Heart left ventricle (tissue), 16 donors: Measurements from ENCODE around the gene NCF2. TPM values are rescaled to one million over a fixed set of nuclear protein-coding genes. Genes with fewer than 3 reads are reported as not detected.
A peak's percentile ranks its signal among the peaks of the same experiment; 100 is the strongest.

Source experiments
- ATAC-seq, 4 donors: fragments of 200-7000 bp; cut with Tn5 transposase; one replicate each; pipeline ENCODE4 v1.9.1; 2020 to 2022; ENCODE audit warnings: moderate library complexity in 4 of 4, mild to moderate bottlenecking in 3 of 4, moderate number of reproducible peaks in 1 of 4
- DNase-seq, 5 donors: peaks; one replicate each; pipeline ENCODE4 v3.0.0-alpha.2; 2020
- H3K27ac ChIP-seq, 12 donors: fragments of 200-600 bp; sonication (generic) in 4 of 12; one replicate each; pipeline versions ENCODE4 v1.5.0 to v1.8.0; 2016 to 2022; ENCODE audit warnings: mild to moderate bottlenecking in 2 of 12
- H3K27me3 ChIP-seq, 9 donors: fragments of 200-600 bp; sonication (generic) in 2 of 9; one replicate each; pipeline versions ENCODE4 v1.5.1 to v1.8.0; 2016 to 2022; ENCODE audit warnings: mild to moderate bottlenecking in 3 of 9
- H3K36me3 ChIP-seq, 9 donors: fragments of 200-600 bp; sonication (generic) in 2 of 9; one replicate each; pipeline versions ENCODE4 v1.5.0 to v1.8.0; 2018 to 2022; ENCODE audit warnings: mild to moderate bottlenecking in 2 of 9
- H3K4me1 ChIP-seq, 12 donors: fragments of 200-600 bp; sonication (generic) in 4 of 12; one replicate each; pipeline versions ENCODE4 v1.5.0 to v1.8.0; 2016 to 2022; ENCODE audit warnings: mild to moderate bottlenecking in 3 of 12
- H3K4me3 ChIP-seq, 12 donors: fragments of 200-600 bp; sonication (generic) in 4 of 12; one replicate each; pipeline versions ENCODE4 v1.5.0 to v1.8.0; 2017 to 2022; ENCODE audit warnings: mild to moderate bottlenecking in 9 of 12, moderate library complexity in 4 of 12
- H3K9me3 ChIP-seq, 12 donors: fragments of 200-600 bp; sonication (generic) in 4 of 12; one replicate each; pipeline versions ENCODE4 v1.5.0 to v1.8.0; 2016 to 2022; ENCODE audit warnings: mild to moderate bottlenecking in 1 of 12
- POLR2A ChIP-seq, 2 donors: fragments of 450-650 bp; IDR thresholded peaks; one replicate each; pipeline ENCODE4 v1.6.1; 2017; ENCODE audit warnings: antibody characterized with exemption in 2 of 2, mild to moderate bottlenecking in 2 of 2, moderate library complexity in 2 of 2
- WGBS, 4 donors: extraction: QIAGEN DNeasy Blood & Tissue Kit in 2 of 4; methylation state at CpG; one replicate each; pipeline versions ENCODE4 v1.1.5 to v1.1.7; 2013 to 2018; 5-methylcytosine and 5-hydroxymethylcytosine counted together
- intact Hi-C, 10 donors: fragments of 100-400 bp; cut with DNase I; formaldehyde crosslinking; loops; one replicate each; pipeline versions ENCODE4 v1.11.1 to v1.14.2; 2022
- polyA plus RNA-seq, 2 donors: library from polyadenylated mRNA; stranded (reverse); fragments of 200-250 nt; gene quantifications; one replicate each; pipeline ENCODE4 v1.2.3, GENCODE V29; 2013
- total RNA-seq, 9 donors: library from RNA; depleted of rRNA in 2 of 9; stranded (reverse); fragments of >200 nt in 2 of 9; fragmentation: NEBNext Ultra II Directional in 3 of 9; extraction: Animal tissue kit (Norgen Biotek cat#: 25700) in 3 of 9; gene quantifications; one replicate each; pipeline versions ENCODE4 v1.1.0 to v1.2.4, GENCODE V29; 2016 to 2023
- TF ChIP-seq, protein P1 (sequence below), 12 donors: fragments of 200-600 bp; sonication (generic) in 4 of 12; IDR thresholded peaks; one replicate each; pipeline versions ENCODE4 v1.5.0 to v1.8.0; 2018 to 2022; ENCODE audit warnings: antibody characterized with exemption in 12 of 12, mild to moderate bottlenecking in 5 of 12
- donor health status: ischemic (EF 13 %, LVEDD 7.1; RV severe dilation, severe dysfunction).
- donor health status: healthy with polysubstance abuse.
- donor health status: DM: no; HTN: yes; CAD: no.
- donor health status: DM: no; HTN: no; CAD: no.
- donor health status: ischemic (EF 25% LVEDD 6.9; RV normal size, moderate dysfunction).
- donor health status: ischemic (EF 25% LVEDD 5.7; RV mildly dilated, moderate dysfunction).
- donor health status: healthy.
- donor health status: DM: yes; HTN: yes; CAD: no.
- donor health status: ischemic (EF 35%, LVEDD 5.7; RV mildly dilated, moderate dysfunction).
- donor health status: nonischemic (EF 11% LVEDD 7.7; RV severe dilation, severe dysfunction).
- donor health status: DM: yes; HTN: yes; CAD: no.
- donor health status: PGD.
- donor health status: ischemic (EF 29% LVEDD 5.4; RV normal size, mild dysfunction).
- donor health status: nonischemic (EF 23%, LVEDD 6.1; RV moderate dilation, normal function).

The NCF2 gene
- total and polyA plus RNA-seq, 11 donors = 1.3 to 51.2 (median 4.8) TPM

DNA sequence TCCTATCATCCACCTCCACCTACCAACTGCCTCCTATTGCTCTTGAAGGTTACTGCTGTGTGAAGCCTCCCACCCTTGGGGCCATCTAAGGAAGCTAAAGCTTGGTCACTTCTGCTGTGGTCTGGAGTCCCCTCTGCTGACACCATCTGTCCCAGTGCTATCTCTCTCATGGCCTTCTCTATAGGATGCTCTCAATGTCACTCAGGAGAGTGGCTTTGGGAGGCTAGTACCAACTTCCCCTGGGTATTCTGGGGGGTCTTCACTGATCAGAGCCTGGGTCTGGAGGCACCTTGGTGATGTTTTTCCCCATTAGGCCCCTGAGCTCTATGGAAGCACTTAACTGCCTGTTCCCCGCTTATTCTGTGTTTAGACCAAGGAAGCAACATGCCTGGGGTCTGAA lies 12.3 kb upstream of the NCF2 start:
- WGBS, 4 donors = 99 to 100% (median 100%) methylated on average over 1 of the region's 1 CpG
- TF ChIP-seq POLR2A (IDR thresholded peaks at IDR 0.05) = no peak
- TF ChIP-seq, protein P1, sequence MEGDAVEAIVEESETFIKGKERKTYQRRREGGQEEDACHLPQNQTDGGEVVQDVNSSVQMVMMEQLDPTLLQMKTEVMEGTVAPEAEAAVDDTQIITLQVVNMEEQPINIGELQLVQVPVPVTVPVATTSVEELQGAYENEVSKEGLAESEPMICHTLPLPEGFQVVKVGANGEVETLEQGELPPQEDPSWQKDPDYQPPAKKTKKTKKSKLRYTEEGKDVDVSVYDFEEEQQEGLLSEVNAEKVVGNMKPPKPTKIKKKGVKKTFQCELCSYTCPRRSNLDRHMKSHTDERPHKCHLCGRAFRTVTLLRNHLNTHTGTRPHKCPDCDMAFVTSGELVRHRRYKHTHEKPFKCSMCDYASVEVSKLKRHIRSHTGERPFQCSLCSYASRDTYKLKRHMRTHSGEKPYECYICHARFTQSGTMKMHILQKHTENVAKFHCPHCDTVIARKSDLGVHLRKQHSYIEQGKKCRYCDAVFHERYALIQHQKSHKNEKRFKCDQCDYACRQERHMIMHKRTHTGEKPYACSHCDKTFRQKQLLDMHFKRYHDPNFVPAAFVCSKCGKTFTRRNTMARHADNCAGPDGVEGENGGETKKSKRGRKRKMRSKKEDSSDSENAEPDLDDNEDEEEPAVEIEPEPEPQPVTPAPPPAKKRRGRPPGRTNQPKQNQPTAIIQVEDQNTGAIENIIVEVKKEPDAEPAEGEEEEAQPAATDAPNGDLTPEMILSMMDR (IDR thresholded peaks at IDR 0.05) = no peak
- DNase-seq (no peak), ATAC-seq (no peak)
- H3K4me3 ChIP-seq = no peak overlapping the region
- H3K27ac ChIP-seq = peak overlapping the region in 1 of 12 donors; percentile 78
- intact Hi-C loops = no loop called here
- no peaks in the 10 kb centered on the region for H3K36me3 ChIP-seq
- H3K4me1 ChIP-seq = peaks cover 0 to 66% (median 2%) of the 10 kb centered on the region in 12 donors
- H3K27me3 ChIP-seq = no peaks in the 10 kb centered on the region
- H3K9me3 ChIP-seq = no peaks in the 10 kb centered on the region

DNA sequence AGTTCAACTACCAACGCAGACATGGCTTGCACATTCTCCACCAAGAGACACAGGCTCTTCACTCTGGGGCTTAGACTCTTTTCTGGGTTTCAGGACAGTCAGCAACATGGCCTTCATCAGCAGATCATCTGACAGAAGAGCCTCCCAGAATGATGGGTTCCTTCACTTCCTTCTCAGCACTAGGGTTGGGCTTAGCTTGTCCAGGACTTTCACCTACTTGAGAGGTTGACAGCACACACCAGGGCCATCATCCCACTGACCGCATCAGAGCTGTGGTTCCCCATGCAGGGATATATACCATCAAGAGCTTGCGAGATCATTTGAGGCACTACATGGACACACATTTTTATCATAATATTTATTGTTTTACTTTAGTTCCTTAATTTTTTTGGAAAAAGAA lies 10.4 kb upstream of the NCF2 start:
- 88 to 91% (median 90%) methylated on average over 3 of the region's 3 CpGs for WGBS, 4 donors
- H3K4me1 ChIP-seq = peaks cover 0 to 54% (median 2%) of the 10 kb centered on the region in 12 donors
- H3K9me3 ChIP-seq = no peaks in the 10 kb centered on the region
- DNase-seq = no peak
- H3K4me3 ChIP-seq = no peak overlapping the region
- TF ChIP-seq POLR2A (IDR thresholded peaks at IDR 0.05) = no peak
- TF ChIP-seq, protein P1 (IDR thresholded peaks at IDR 0.05) = no peak
- peak overlapping the region in 1 of 12 donors; percentile 57 for H3K27ac ChIP-seq
- H3K36me3 ChIP-seq = no peaks in the 10 kb centered on the region
- intact Hi-C loops = no loop called here
- no peaks in the 10 kb centered on the region for H3K27me3 ChIP-seq
- ATAC-seq = peak in 1 of 4 donors; percentile 6

DNA sequence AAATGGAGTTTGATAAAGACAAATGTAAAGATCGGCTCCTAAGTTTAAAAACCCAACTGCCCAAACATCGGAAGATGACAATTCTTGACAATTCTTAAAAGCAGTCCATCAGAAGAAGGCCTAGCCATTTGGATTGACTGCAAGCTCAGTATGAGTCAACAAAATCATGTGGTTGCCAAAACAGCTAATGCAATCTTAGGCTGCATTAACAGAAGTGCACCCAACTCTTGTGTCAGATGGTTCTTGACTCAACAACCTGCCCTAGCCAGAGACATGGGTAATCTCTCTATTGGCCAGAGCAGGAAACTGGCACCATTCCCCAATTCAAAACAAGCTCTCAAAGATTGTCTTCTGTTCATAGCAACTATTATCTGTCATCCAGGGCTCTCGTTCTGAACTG lies 9.9 kb upstream of the NCF2 start:
- H3K27me3 ChIP-seq = no peaks in the 10 kb centered on the region
- ATAC-seq (peak; percentile 27 to 87 (median 74)), DNase-seq (peak in 1 of 5 donors; percentile 50)
- intact Hi-C loops = no loop called here
- 64 to 73% (median 70%) methylated on average over 3 of the region's 3 CpGs for WGBS, 4 donors
- H3K9me3 ChIP-seq = no peaks in the 10 kb centered on the region
- no peak for TF ChIP-seq POLR2A (IDR thresholded peaks at IDR 0.05)
- TF ChIP-seq, protein P1 (IDR thresholded peaks at IDR 0.05) = no peak
- no peaks in the 10 kb centered on the region for H3K36me3 ChIP-seq
- H3K27ac ChIP-seq = peak overlapping the region in 1 of 12 donors; percentile 57
- H3K4me1 ChIP-seq = peaks cover 0 to 52% (median 2%) of the 10 kb centered on the region in 12 donors
- no peak overlapping the region for H3K4me3 ChIP-seq

DNA sequence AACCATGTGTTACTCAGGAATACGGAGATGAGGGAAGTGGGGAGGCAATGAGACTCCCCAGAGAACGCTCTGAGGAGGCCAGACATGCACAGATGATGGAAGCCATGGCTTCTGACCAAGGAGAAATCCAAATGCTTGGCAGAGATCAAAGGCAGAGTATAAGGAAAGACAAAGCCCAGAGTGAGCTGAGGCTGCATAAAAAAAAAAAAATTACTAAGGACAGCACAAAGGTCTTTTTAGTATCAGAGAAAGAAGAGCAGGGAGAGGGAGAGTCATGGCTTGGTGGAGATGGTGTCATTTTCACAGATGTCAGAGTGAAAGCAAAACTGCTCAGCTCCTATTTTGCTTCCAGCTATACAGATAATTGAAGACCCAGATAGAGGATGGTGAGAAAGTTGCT lies 8.1 kb upstream of the NCF2 start:
- no peak for DNase-seq
- Histone ChIP-seq H3K4me3 (no peak overlapping the region), H3K27ac (peak overlapping the region in 2 of 12 donors; percentile 62 to 66), H3K27me3 (no peaks in the 10 kb centered on the region), H3K9me3 (no peaks in the 10 kb centered on the region), H3K4me1 (peaks cover 0 to 48% (median 2%) of the 10 kb centered on the region in 12 donors), H3K36me3 (no peaks in the 10 kb centered on the region)
- TF ChIP-seq POLR2A (IDR thresholded peaks at IDR 0.05) = no peak
- TF ChIP-seq, protein P1 (IDR thresholded peaks at IDR 0.05) = no peak
- WGBS, 4 donors = 54 to 68% (median 57%) methylated on average over 2 of the region's 2 CpGs
- ATAC-seq = peak in 1 of 4 donors; percentile 29
- intact Hi-C loops = no loop called here
